HepG2 (cell line): ENCODE results near the gene CCL19. TPM values are rescaled to one million over a fixed set of nuclear protein-coding genes. Genes with fewer than 3 reads are reported as not detected.
A peak's percentile ranks its signal among the peaks of the same experiment; 100 is the strongest.

Source experiments
- EZH2 ChIP-seq: conservative IDR thresholded peaks from 2 replicates; pipeline ENCODE4 v1.6.1; 2012; ENCODE audit warnings: mild to moderate bottlenecking, low read depth, low read length, moderate library complexity
- FOSL1 ChIP-seq: sonication (generic); formaldehyde crosslinking; IDR thresholded peaks from 2 replicates; pipeline ENCODE4 v1.9.0; 2021; ENCODE audit warnings: missing genetic modification reagents, borderline replicate concordance
- KIAA2018 ChIP-seq: sonication (generic); formaldehyde crosslinking; IDR thresholded peaks from 2 replicates; pipeline ENCODE4 v1.5.0; 2020; ENCODE audit warnings: mild to moderate bottlenecking, missing genetic modification reagents, borderline replicate concordance
- MEIS2 ChIP-seq: sonication (generic); formaldehyde crosslinking; IDR thresholded peaks from 2 replicates; pipeline ENCODE4 v1.9.0; 2021; ENCODE audit warnings: mild to moderate bottlenecking, missing genetic modification reagents
- SAFB2 ChIP-seq: sonication (generic); formaldehyde crosslinking; IDR thresholded peaks from 2 replicates; pipeline ENCODE4 v1.5.1; 2020; ENCODE audit warnings: missing genetic modification reagents, low read depth, mild to moderate bottlenecking, borderline replicate concordance
- ZBTB46 ChIP-seq: sonication (generic); formaldehyde crosslinking; IDR thresholded peaks from 2 replicates; pipeline ENCODE4 v1.4.0; 2020; ENCODE audit warnings: mild to moderate bottlenecking, missing genetic modification reagents, borderline replicate concordance
- ZNF337 ChIP-seq: sonication (generic); formaldehyde crosslinking; IDR thresholded peaks from 2 replicates; pipeline ENCODE4 v1.5.1; 2020; ENCODE audit warnings: missing genetic modification reagents, low read depth, mild to moderate bottlenecking, borderline replicate concordance
- ZNF597 ChIP-seq: sonication (generic); formaldehyde crosslinking; IDR thresholded peaks from 2 replicates; pipeline ENCODE4 v1.5.0; 2020; ENCODE audit warnings: missing genetic modification reagents
- polyA plus RNA-seq, 8 experiments: library from polyadenylated mRNA; depleted of rRNA in 3 of 8; stranded (reverse) in 7 of 8; unstranded in 1 of 8; fragments of >200 nt; fragmentation: Illumina TruSeq in 4 of 8; extraction: Trizol in 4 of 8; gene quantifications; 2 replicates each; pipeline versions ENCODE4 v1.2.1 to v1.2.3, GENCODE V29; 2011 to 2016; ENCODE audit warnings: low read depth in 4 of 8, missing spikeins in 1 of 8, mixed read lengths in 1 of 8; ENCODE audit not compliant: insufficient read depth in 1 of 8
- total RNA-seq, 5 experiments: library from RNA; depleted of rRNA; stranded (reverse); fragments of >200 nt; fragmentation: Illumina TruSeq; extraction: Trizol; gene quantifications; 2 replicates each; pipeline ENCODE4 v1.2.3, GENCODE V29; 2016; ENCODE audit warnings: low read depth in 1 of 5
- TF ChIP-seq, protein P1 (sequence below): conservative IDR thresholded peaks from 2 replicates; pipeline ENCODE4 v1.6.1; 2018; ENCODE audit warnings: missing genetic modification reagents

Gene CCL19
- total and polyA plus RNA-seq, 2 of the 13 experiments (the other 11 are each of a cell fraction or from before 2014, with no cell fraction given): not detected

DNA sequence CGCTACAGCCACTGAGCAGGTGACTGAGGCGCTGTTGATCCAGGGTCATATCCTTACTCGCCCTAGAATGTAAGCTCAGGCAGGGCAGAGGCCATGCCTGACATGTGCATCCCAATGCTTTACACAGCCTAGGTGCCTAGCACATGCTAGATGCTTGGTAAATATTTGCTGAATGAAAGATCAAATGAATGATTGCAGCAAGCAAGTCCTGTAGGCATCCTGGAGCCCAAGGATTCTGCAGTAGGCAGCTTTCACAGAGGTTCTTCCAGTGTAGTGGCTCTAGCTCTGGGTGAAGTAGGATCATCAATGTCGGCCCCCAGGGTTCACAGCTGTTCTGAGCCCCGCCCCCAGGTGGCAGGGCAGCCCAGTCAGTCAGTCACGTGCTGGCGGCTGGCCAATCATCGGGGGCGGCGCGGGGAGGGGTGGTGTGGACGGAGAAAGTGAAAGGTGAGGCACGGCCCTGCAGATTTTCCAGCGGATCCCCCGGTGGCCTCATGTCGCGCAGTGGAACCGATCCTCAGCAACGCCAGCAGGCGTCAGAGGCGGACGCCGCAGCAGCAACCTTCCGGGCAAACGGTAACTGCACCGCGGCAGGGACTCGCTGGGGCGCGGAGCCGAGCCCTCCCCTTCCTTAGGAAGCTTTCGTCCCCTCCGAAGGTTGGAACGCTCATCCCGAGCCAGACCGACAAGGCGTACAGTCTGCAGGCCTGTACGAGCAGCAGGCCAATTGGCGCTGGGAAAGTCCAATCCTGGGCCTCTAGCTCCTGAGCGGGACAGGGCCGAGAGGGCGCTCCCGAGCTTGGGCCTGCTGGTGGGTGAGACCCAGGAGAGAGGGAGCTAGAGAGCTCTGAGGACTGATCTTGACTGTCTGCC, 44.6 kb downstream of the CCL19 start, which contains the start of gene GALT (continued):
- TF ChIP-seq KIAA2018 (CRISPR knock-in tag): no peak
- TF ChIP-seq SAFB2: peak; percentile 86
- no peak for TF ChIP-seq ZBTB46 (CRISPR knock-in tag)
- TF ChIP-seq FOSL1 (CRISPR knock-in tag): no peak
- TF ChIP-seq MEIS2: peak; percentile 41; the same call in 1 of the 2 replicates
- no peak for TF ChIP-seq ZNF337
- no peak for TF ChIP-seq ZNF597 (CRISPR knock-in tag)
- TF ChIP-seq, protein P1, sequence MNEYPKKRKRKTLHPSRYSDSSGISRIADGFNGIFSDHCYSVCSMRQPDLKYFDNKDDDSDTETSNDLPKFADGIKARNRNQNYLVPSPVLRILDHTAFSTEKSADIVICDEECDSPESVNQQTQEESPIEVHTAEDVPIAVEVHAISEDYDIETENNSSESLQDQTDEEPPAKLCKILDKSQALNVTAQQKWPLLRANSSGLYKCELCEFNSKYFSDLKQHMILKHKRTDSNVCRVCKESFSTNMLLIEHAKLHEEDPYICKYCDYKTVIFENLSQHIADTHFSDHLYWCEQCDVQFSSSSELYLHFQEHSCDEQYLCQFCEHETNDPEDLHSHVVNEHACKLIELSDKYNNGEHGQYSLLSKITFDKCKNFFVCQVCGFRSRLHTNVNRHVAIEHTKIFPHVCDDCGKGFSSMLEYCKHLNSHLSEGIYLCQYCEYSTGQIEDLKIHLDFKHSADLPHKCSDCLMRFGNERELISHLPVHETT (CRISPR knock-in tag): no peak
- TF ChIP-seq EZH2: no peak
